ENCODE data around the gene FAM53A.

Gene FAM53A

GRCh38 chr4:1721003-1721665 lies 37.0 kb upstream of the FAM53A start, which contains the start of the genes TACC3 and TMEM129 (continued):
- no peak for TF ChIP-seq ZNF138 (tag by site-specific recombination; IDR thresholded peaks at IDR 0.05; ENCODE audit: borderline replicate concordance)
- TF ChIP-seq ZFHX2 (tag by site-specific recombination; conservative IDR thresholded peaks at IDR 0.05), result no peak
- TF ChIP-seq SP3 (tag by site-specific recombination; IDR thresholded peaks at IDR 0.05), result peak; percentile 75
- no peak for TF ChIP-seq ZNF18 (tag by site-specific recombination; IDR thresholded peaks at IDR 0.05)
- 0 out of 2 replicates have a peak, but pooled peaks have one; percentile 67 for TF ChIP-seq SCRT1 (tag by site-specific recombination; IDR thresholded peaks at IDR 0.05; ENCODE audit: borderline replicate concordance)
- no peak for TF ChIP-seq ZNF670 (tag by site-specific recombination; IDR thresholded peaks at IDR 0.05; ENCODE audit: low read depth)
- no peak for TF ChIP-seq ZNF121 (tag by site-specific recombination; IDR thresholded peaks at IDR 0.05)
- no peak for TF ChIP-seq ZNF580 (tag by site-specific recombination; IDR thresholded peaks at IDR 0.05)
- TF ChIP-seq ZNF544 (tag by site-specific recombination; IDR thresholded peaks at IDR 0.05), result no peak
- no peak for TF ChIP-seq ZNF2 (tag by site-specific recombination; IDR thresholded peaks at IDR 0.05)
- no peak for TF ChIP-seq ZNF423 (tag by site-specific recombination; IDR thresholded peaks at IDR 0.05)
- TF ChIP-seq ZSCAN23 (tag by site-specific recombination; IDR thresholded peaks at IDR 0.05), result no peak
- TF ChIP-seq ZNF48 (tag by site-specific recombination; IDR thresholded peaks at IDR 0.05), result no peak
- TF ChIP-seq ZNF324 (tag by site-specific recombination; IDR thresholded peaks at IDR 0.05), result no peak
- TF ChIP-seq ZNF211 (tag by site-specific recombination; IDR thresholded peaks at IDR 0.05; ENCODE audit: low read depth), result no peak
- TF ChIP-seq ZBTB26 (tag by site-specific recombination; optimal IDR thresholded peaks at IDR 0.05), result peak; percentile 33
- no peak for TF ChIP-seq ZNF529 (tag by site-specific recombination; IDR thresholded peaks at IDR 0.05; ENCODE audit: insufficient replicate concordance)
- TF ChIP-seq ZBTB11 (tag by site-specific recombination; conservative IDR thresholded peaks at IDR 0.05; ENCODE audit: low read depth), result peak; percentile 96
- TF ChIP-seq ZNF391 (tag by site-specific recombination; IDR thresholded peaks at IDR 0.05; ENCODE audit: borderline replicate concordance, low read depth), result no peak
- no peak for TF ChIP-seq KLF10 (tag by site-specific recombination; IDR thresholded peaks at IDR 0.05)
- no peak for TF ChIP-seq ZNF768 (tag by site-specific recombination; IDR thresholded peaks at IDR 0.05)
- no peak for TF ChIP-seq ZNF354C (tag by site-specific recombination; IDR thresholded peaks at IDR 0.05; ENCODE audit: borderline replicate concordance, low read depth)
- no peak for TF ChIP-seq PRDM2 (tag by site-specific recombination; IDR thresholded peaks at IDR 0.05; ENCODE audit: borderline replicate concordance)
- TF ChIP-seq OSR2 (tag by site-specific recombination; IDR thresholded peaks at IDR 0.05), result no peak
- TF ChIP-seq ZFP3 (tag by site-specific recombination; IDR thresholded peaks at IDR 0.05; ENCODE audit: low read depth), result no peak
- no peak for TF ChIP-seq ZFP41 (tag by site-specific recombination; IDR thresholded peaks at IDR 0.05; ENCODE audit: borderline replicate concordance)
- TF ChIP-seq ZNF311 (tag by site-specific recombination; IDR thresholded peaks at IDR 0.05; ENCODE audit: borderline replicate concordance), result no peak
- no peak for TF ChIP-seq YY2 (tag by site-specific recombination; IDR thresholded peaks at IDR 0.05)
- TF ChIP-seq ZNF623 (tag by site-specific recombination; IDR thresholded peaks at IDR 0.05), result no peak

Data from HEK293 (cell line).